H9 (cell line): ENCODE data around the gene UBAP1. TPM values are rescaled to one million over a fixed set of nuclear protein-coding genes. Genes with fewer than 3 reads are reported as not detected.

Source experiments
- DNase-seq: peaks from one replicate; pipeline ENCODE4 v3.0.0-alpha.2; 2017
- H2AFZ ChIP-seq: one replicate; pipeline ENCODE4 v1.6.1; 2013; ENCODE audit warnings: mild to moderate bottlenecking, low read length, control low read depth, moderate library complexity
- H2AK5ac ChIP-seq: 2 replicates; pipeline ENCODE4 v1.6.1; 2013; ENCODE audit warnings: low read length, control low read depth, mixed read lengths; ENCODE audit not compliant: insufficient read length
- H2BK120ac ChIP-seq: one replicate; pipeline ENCODE4 v1.6.1; 2013; ENCODE audit warnings: low read depth, mild to moderate bottlenecking, low read length, control low read depth, inconsistent platforms; ENCODE audit not compliant: poor library complexity, severe bottlenecking
- H2BK12ac ChIP-seq: 2 replicates; pipeline ENCODE4 v1.6.1; 2013; ENCODE audit warnings: low read length, control low read depth, mixed read lengths, low read depth; ENCODE audit not compliant: insufficient read length
- H2BK15ac ChIP-seq: 2 replicates; pipeline ENCODE4 v1.6.1; 2013; ENCODE audit warnings: low read depth, low read length, control low read depth
- H2BK20ac ChIP-seq: one replicate; pipeline ENCODE4 v1.6.1; 2013; ENCODE audit warnings: low read depth, mild to moderate bottlenecking, low read length, control low read depth, inconsistent platforms; ENCODE audit not compliant: poor library complexity, severe bottlenecking
- H2BK5ac ChIP-seq: 2 replicates; pipeline ENCODE4 v1.6.1; 2013; ENCODE audit warnings: low read length, control low read depth, mixed read lengths; ENCODE audit not compliant: insufficient read length
- H3K14ac ChIP-seq: 2 replicates; pipeline ENCODE4 v1.6.1; 2013; ENCODE audit warnings: low read length, control low read depth; ENCODE audit not compliant: insufficient read depth
- H3K18ac ChIP-seq: 2 replicates; pipeline ENCODE4 v1.6.1; 2013; ENCODE audit warnings: low read depth, mild to moderate bottlenecking, mixed read lengths, low read length, control low read depth; ENCODE audit not compliant: insufficient read length
- H3K23ac ChIP-seq: 2 replicates; pipeline ENCODE4 v1.6.1; 2013; ENCODE audit warnings: low read length, control low read depth, mixed read lengths, low read depth; ENCODE audit not compliant: insufficient read length
- H3K23me2 ChIP-seq: 2 replicates; pipeline ENCODE4 v1.6.1; 2013; ENCODE audit warnings: low read depth, mild to moderate bottlenecking, mixed read lengths, low read length, control low read depth; ENCODE audit not compliant: insufficient read length, poor library complexity, severe bottlenecking
- H3K27ac ChIP-seq: 2 replicates; pipeline ENCODE4 v1.5.1; 2013; ENCODE audit warnings: low read length, control low read depth, mixed read lengths, low read depth; ENCODE audit not compliant: insufficient read length
- H3K27me3 ChIP-seq: 2 replicates; pipeline ENCODE4 v1.6.1; 2013; ENCODE audit warnings: low read length, control low read depth, inconsistent platforms; ENCODE audit not compliant: insufficient read depth
- H3K4ac ChIP-seq: 2 replicates; pipeline ENCODE4 v1.6.1; 2013; ENCODE audit warnings: low read depth, mild to moderate bottlenecking, control low read depth, inconsistent platforms, low read length, moderate library complexity
- H3K4me1 ChIP-seq: 2 replicates; pipeline ENCODE4 v1.6.1; 2013; ENCODE audit warnings: low read length, control low read depth, inconsistent platforms; ENCODE audit not compliant: insufficient read depth
- H3K4me2 ChIP-seq: 2 replicates; pipeline ENCODE4 v1.6.1; 2013; ENCODE audit warnings: low read length, control low read depth, mixed read lengths; ENCODE audit not compliant: insufficient read length, insufficient read depth
- H3K56ac ChIP-seq: 2 replicates; pipeline ENCODE4 v1.6.1; 2013; ENCODE audit warnings: low read depth, mild to moderate bottlenecking, mixed read lengths, low read length, control low read depth; ENCODE audit not compliant: insufficient read length
- H3K79me1 ChIP-seq: 2 replicates; pipeline ENCODE4 v1.6.1; 2013; ENCODE audit warnings: low read depth, mild to moderate bottlenecking, moderate library complexity, low read length, control low read depth, inconsistent platforms; ENCODE audit not compliant: insufficient read depth, poor library complexity, severe bottlenecking
- H3K79me2 ChIP-seq: 2 replicates; pipeline ENCODE4 v1.6.1; 2013; ENCODE audit warnings: low read length, control low read depth, inconsistent platforms; ENCODE audit not compliant: insufficient read depth
- H3K9ac ChIP-seq: 2 replicates; pipeline ENCODE4 v1.6.1; 2013; ENCODE audit warnings: low read length, control low read depth, mixed read lengths; ENCODE audit not compliant: insufficient read length; ENCODE audit errors: extremely low read depth
- H3K9me3 ChIP-seq: one replicate; pipeline ENCODE4 v1.6.1; 2013; ENCODE audit warnings: low read depth, low read length, inconsistent platforms; ENCODE audit not compliant: control insufficient read depth
- H3T11ph ChIP-seq: one replicate; pipeline ENCODE4 v1.6.1; 2013; ENCODE audit warnings: mild to moderate bottlenecking, low read length, control low read depth, inconsistent platforms
- H4K20me1 ChIP-seq: one replicate; pipeline ENCODE4 v1.6.1; 2013; ENCODE audit not compliant: control insufficient read depth, insufficient read length, insufficient read depth
- H4K5ac ChIP-seq: 2 replicates; pipeline ENCODE4 v1.6.1; 2013; ENCODE audit warnings: low read depth, mild to moderate bottlenecking, mixed read lengths, low read length, control low read depth; ENCODE audit not compliant: insufficient read length
- H4K8ac ChIP-seq: replicated peaks from 2 replicates; pipeline ENCODE4 v1.6.1; 2013; ENCODE audit warnings: low read length, control low read depth, mixed read lengths, low read depth; ENCODE audit not compliant: insufficient read length
- H4K91ac ChIP-seq: 2 replicates; pipeline ENCODE4 v1.6.1; 2013; ENCODE audit warnings: low read depth, mild to moderate bottlenecking, moderate library complexity, mixed read lengths, low read length, control low read depth; ENCODE audit not compliant: insufficient read length
- H3K27ac Mint-ChIP-seq, 3 experiments: 2 replicates in 2 of 3; 3 replicates in 1 of 3; pipeline ENCODE4 v1.8.0; 2020 to 2021; ENCODE audit warnings: mixed read lengths in 3 of 3, mild to moderate bottlenecking in 1 of 3, moderate library complexity in 1 of 3
- H3K27me3 Mint-ChIP-seq: 2 replicates; pipeline ENCODE4 v1.8.0; 2021; ENCODE audit warnings: low read depth, mild to moderate bottlenecking, moderate library complexity, mixed read lengths
- H3K36me3 Mint-ChIP-seq, 3 experiments: 2 replicates in 2 of 3; 3 replicates in 1 of 3; pipeline ENCODE4 v1.8.0; 2020 to 2021; ENCODE audit warnings: low read depth in 3 of 3, mixed read lengths in 3 of 3; ENCODE audit not compliant: insufficient read depth in 1 of 3
- H3K4me1 Mint-ChIP-seq, 2 experiments: 2 replicates each; pipeline ENCODE4 v1.8.0; 2020; ENCODE audit warnings: mixed read lengths in 2 of 2
- H3K4me3 Mint-ChIP-seq, 2 experiments: 2 replicates in 1 of 2; 3 replicates in 1 of 2; pipeline ENCODE4 v1.8.0; 2020 to 2021; ENCODE audit warnings: mild to moderate bottlenecking in 2 of 2, mixed read lengths in 2 of 2, moderate library complexity in 1 of 2
- H3K9me3 Mint-ChIP-seq, 2 experiments: 2 replicates in 1 of 2; 3 replicates in 1 of 2; pipeline ENCODE4 v1.8.0; 2020; ENCODE audit warnings: mild to moderate bottlenecking in 2 of 2, mixed read lengths in 2 of 2, moderate library complexity in 1 of 2
- CTCF ChIP-seq: fragments of 200-600 bp; sonication (generic); conservative IDR thresholded peaks from 3 replicates; pipeline ENCODE4 v1.8.0; 2021; ENCODE audit warnings: antibody characterized with exemption, mild to moderate bottlenecking
- WGBS: extraction: QIAGEN DNeasy Blood & Tissue Kit; methylation state at CpG from one replicate; pipeline ENCODE4 v1.1.7; 2013; ENCODE audit warnings: missing lambda C conversion rate, low lambda C conversion rate, mixed read lengths; ENCODE audit not compliant: insufficient read length; ENCODE audit errors: extremely low coverage; 5-methylcytosine and 5-hydroxymethylcytosine counted together
- total RNA-seq: library from RNA; stranded (reverse); gene quantifications from 2 replicates; pipeline ENCODE4 v1.2.1, GENCODE V29; 2021

Gene UBAP1
- total RNA-seq, 1 experiment from 2014 or later, result 32.6 TPM

DNA sequence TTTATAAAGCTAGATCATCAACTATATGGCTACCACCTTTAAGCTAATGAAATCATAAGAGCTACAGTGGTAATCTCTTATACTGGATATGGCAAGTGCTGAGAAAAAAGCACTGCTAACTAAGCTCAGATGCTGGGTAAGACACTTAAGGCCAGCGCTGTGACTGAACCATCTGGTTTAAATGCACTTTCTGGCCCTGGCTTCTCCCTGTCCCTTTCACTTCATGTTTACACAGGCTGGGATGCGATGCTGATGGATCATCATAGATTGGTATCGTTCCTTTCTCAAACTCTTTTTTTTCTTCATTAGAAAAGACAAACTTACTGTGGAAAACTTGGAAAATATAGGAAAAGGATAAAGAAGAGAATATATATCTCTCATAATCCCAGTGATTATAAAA is 97.9 kb downstream of the UBAP1 start:
- H3K23me2 ChIP-seq, result no peaks in the 10 kb centered on the region
- no peak overlapping the region for H3K4ac ChIP-seq
- no peaks in the 10 kb centered on the region for H3K27me3 ChIP-seq
- H3K23ac ChIP-seq, result no peak overlapping the region
- no peak overlapping the region for H3K9ac ChIP-seq
- H3K79me1 ChIP-seq, result no peaks in the 10 kb centered on the region
- Mint-ChIP-seq H3K36me3 (no peaks in the 10 kb centered on the region), H3K27ac (no peak overlapping the region), H3K27me3 (no peaks in the 10 kb centered on the region), H3K9me3 (no peaks in the 10 kb centered on the region), H3K4me1 (no peaks in the 10 kb centered on the region), H3K4me3 (no peak overlapping the region)
- DNase-seq, result no peak
- no peak overlapping the region for H3K56ac ChIP-seq
- H2BK20ac ChIP-seq, result no peak overlapping the region
- no peak overlapping the region for H2AK5ac ChIP-seq
- H2BK5ac ChIP-seq, result no peak overlapping the region
- TF ChIP-seq CTCF, result no peak
- no CpG with 5 or more reads among the region's 3 CpGs for WGBS
- H3T11ph ChIP-seq, result no peak overlapping the region
- H3K79me2 ChIP-seq, result no peaks in the 10 kb centered on the region
- no peak overlapping the region for H3K27ac ChIP-seq
- H4K5ac ChIP-seq, result no peak overlapping the region
- no peak overlapping the region for H3K18ac ChIP-seq
- H3K14ac ChIP-seq, result no peak overlapping the region
- H2AFZ ChIP-seq, result no peak overlapping the region
- no peak overlapping the region for H2BK12ac ChIP-seq
- H4K20me1 ChIP-seq, result no peaks in the 10 kb centered on the region
- no peak overlapping the region for H4K8ac ChIP-seq
- H4K91ac ChIP-seq, result no peak overlapping the region
- no peaks in the 10 kb centered on the region for H3K4me1 ChIP-seq
- H3K4me2 ChIP-seq, result no peak overlapping the region
- no peak overlapping the region for H2BK120ac ChIP-seq
- no peak overlapping the region for H2BK15ac ChIP-seq
- H3K9me3 ChIP-seq, result no peaks in the 10 kb centered on the region
